Stimulated activated CD8-positive, alpha-beta memory T cell treated with anti-CD3 and anti-CD28 coated beads, Interleukin-2, amount 100 ng/mL, for 1 hour (primary cell): ENCODE data around the gene TTLL12.

Experiments used
- DNase-seq, 2 donors: peaks; one replicate each; pipeline ENCODE4 v3.0.0-alpha.2; 2020; ENCODE audit warnings: low read depth in 2 of 2

Gene TTLL12

DNA sequence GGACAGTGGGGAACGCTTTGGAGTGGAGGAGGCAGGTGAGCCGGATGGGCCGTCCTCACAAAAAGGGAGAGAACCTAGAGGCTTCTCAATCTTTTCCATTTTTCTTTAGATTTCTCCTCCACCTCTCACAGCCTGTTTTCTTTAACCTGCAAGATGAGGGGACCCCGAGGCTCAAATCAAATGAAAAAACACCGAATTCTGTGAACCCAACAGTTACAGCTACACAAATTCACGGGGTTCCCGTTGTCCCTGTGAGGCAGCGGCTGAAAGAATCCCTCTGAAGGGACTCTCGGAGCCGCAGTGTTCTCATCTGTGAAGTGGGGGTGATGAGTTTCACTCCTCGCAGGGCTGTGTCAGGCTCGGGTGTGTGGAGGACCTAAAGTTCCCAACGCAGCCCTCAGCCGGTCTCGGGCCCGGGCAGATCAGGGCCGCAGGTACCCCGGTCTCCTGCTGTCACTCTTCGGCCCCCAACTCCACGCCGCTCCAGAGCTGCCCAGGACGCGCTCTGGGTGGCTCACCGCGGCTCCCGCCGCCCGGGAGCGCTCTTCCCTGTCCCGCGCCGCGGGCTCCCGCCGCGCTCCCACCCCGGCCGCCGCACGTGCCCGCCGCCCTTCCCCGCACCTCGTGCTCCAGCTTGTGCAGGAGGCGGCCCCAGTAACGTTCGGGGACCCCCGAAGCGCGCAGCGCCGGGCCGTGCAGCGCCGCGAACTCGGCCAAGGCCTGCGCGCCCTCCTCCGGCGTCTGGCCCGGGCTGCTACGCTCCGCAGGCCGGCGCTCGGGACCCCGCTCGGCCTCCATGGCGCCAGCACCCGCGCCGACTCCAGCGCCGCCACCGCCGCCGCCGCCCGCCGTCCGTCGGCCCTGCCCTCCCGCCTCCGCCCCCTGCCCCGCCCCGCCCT lies at the start of gene TTLL12:
Gene TTLL12, minus strand, starts transcription at position 863 of the 899 bp plus-strand sequence. Its CDS starts 65 bp downstream, at position 798.
- DNase-seq, result peak; percentile 14 to 45

DNA sequence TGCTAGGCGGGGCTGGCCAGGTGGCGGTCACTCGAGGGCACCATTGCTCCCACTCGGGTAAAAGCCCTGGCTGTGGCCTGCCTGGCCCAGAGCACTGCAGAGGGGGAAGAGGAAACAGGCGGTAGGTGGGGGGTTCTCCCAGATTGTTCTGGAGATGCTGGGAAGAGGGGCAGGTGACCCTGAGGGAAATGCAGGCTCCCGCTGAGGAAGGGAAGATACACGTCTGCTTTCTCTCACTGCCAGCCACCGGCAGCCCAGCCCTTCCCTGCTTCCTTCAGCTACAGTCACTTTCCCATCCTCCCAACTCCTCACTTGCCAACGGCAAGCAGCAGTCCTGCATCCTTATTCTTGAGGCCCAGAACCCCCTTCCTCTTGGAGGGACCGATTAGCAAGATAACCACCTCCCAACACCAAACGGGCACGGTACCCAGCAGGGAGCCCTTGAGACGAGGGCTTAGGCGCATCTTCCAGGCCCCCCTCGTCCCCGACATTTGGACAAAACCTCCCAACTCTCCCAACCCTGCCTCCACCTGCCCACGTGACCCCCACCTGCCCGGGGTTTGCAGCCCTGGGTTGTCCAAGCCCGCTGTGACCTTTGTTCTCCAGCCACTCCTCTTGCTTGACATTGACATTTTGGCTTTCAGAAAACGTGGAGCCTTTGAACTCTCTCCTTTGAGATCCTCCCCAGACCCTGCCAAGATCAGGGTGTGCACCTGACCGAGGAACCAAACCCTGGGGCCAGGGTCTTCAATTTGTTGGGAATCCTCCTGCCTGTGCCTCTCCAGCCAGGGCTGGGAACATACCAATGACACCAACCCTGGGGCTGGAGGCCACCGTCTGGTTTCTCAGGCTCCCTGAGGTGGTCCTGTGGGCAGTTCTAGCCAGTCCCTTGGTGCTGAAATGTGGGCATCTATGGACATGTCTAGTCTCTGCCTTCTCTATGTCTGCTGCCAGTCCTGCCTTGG lies 48.8 kb upstream of the TTLL12 start:
- DNase-seq, result no peak

DNA sequence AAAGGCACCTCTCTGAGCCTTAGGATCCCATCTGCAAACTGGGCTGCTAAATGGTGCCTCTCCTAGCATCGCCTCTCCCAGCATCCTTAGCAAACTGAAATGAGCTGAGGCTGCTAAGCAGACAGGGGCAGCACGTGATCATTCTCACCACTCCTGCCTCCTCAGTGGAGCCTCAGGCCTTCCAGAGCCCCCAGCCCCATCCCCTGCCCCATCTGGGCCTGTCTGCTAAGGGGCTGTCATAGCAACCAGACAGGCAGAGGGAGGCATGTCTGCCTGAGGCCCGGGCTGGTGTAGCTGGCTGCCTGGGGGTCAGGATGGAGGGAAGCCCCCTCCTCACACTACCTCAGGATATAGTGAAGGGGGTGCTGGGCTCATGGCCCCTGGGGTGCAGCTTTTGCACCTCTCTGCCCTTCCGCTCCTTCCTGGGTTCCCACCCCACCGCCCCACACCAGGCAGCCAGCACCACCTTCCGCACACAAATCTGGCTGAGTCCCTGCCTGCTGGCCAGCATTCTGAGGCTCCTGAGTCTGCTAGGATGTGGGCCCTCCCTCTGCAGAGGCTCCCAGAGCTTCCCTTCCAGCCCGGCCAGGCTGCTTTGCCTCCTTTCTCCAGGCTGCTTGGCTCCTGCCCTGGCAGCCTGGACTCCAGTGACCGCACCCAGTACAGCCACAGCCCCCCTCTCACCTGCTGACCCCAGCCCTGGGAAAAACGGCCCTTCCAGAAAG lies 47.5 kb upstream of the TTLL12 start:
- DNase-seq, result no peak

DNA sequence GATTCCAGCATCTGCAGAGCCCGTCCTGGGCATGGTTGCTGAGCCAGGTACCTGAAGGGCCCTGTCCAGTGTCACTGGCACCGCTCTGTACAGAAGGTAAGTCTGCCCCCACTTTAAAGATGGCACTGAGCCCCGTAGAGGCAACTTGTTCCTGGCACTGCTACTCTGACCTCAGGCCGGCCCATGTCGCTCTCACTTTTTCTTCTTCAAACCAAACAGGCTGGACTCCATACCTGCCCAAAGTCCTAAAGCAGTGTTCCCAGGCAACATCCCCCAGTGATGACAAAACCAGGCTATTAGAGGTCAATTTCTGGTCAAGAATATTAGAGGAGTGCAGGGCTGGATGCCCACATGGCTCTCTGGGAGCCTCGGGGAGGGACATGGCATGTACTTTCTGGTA lies 46.6 kb upstream of the TTLL12 start:
- no peak for DNase-seq

DNA sequence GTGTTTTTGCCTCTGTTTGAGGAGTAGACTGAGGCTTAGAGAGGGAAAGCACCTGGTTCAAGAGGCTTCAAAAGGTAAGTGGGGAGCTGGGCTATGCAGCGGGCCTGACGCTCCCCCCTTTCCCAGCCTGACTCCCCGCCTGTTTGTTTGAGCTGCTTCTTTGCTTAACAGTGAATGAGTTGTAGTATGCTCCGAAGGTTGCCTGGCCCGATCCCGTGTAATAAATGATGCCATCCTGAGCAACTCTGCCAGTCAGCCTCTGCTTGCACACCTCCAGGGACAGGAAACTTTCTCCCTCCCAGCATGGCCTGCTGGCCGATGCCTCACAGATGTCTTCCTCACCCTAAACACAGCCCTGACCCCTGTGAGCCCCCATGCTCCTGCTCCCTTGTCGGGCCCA lies 45.5 kb upstream of the TTLL12 start:
- no peak for DNase-seq

DNA sequence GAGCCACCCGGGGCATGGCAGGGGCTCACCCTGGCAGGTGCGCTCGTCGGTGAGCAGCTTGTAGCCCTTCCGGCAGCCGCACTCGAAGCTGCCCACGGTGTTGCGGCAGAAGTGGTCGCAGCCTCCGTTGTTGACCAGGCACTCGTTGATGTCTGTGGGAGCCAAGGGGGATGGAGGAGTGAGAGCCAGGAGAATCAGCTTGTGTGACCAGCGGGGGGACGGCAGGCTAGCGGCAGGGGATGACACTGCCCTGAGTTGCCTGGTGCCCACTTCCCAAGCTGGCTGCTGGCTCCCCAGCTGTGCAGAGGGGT lies 44.7 kb upstream of the TTLL12 start:
- no peak for DNase-seq

DNA sequence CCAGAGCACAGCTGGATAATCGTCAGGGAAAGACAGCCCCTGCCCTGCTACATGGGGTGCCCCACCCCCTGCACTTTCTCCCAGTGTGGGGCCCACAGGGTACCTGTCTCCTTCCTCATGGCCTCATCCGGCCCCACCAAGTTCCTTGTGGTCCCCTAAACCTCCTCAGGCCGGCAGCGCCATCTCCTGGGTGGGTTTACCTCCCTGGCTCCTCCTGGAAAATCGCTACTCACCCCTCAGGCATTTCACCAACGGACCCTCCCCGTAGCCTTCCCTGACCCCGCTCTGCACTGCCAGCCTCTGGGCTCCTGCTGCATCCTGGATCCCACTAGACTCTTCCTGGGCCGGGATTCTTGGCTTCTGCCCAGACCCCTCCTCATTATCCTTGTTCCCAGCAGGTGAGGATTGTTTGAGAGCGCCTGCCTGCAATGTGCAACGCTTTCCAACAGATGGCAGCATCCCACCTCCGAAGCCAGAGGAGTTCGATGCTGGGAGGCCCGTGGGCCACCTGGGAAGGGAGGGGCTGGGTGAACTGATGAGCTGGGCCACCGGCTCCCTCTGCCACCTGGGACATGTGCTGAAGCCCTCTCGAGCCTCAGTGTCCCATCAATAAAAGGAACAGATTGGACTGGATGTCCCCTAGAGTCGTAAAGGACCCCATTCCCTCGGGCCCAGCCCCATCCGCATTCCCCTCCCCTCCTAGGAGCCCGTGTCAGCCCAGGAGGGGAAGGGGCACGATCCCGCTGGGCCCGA lies 44.2 kb upstream of the TTLL12 start:
- peak; percentile 33 to 44 for DNase-seq

DNA sequence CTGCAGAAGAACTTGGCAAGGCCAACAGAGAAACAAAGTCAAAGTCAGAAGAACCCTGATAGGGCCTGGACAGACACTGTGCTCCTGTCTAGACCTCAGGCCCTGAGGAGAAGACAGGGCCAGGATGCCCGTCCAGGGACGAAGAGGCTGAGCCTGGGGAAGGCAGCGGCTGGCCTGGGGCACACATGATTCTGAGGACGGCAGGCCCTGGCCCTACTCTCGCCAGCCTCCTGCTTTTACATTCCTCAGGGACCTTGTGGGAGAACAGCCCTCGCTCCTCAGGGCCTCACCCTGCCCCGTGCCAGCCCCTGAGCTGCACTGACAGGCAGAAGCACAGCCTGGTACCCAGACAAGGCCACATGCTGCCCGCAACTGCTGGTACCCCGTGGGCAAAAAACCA lies 43.6 kb upstream of the TTLL12 start:
- DNase-seq, result no peak

DNA sequence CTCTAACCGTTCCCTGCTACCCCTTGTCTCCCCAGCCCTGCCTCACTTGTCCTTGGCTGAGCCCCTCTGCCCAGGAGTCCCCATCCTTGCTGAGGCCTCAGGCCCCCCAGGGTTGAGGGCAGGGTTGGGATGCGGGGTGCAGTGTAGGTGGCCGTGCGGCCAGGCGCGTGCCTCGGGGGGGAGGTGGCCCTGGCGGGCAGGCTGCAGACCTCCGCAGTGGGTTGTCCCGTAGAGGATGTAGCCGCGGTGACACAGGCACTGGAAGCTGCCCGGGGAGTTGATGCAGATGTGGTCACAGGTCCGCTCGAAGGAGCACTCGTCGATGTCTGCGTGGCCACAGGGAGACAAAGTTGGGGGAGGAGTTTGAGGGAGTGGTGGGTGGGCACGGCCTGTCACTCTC lies 41.9 kb upstream of the TTLL12 start:
- DNase-seq, result no peak

DNA sequence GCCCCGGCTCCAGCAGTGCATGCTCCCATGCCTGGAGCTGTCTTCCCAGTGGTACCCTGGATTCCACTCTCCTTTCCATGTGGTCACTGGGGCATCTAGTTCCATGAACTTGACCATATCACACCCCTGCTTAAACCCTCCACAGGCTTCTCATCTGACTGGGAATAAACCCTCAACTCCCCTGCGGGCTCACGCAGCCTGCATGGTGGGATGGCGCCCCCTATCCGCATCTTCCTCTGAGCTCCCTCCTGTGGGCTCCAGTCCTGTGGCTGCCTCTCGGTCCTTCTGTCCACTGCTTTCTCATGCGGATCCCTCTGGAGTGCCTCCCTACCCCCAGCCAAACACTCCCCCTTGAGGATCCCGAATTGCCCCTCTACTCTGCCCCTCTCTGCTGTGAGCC lies 41.4 kb upstream of the TTLL12 start:
- DNase-seq, result no peak

DNA sequence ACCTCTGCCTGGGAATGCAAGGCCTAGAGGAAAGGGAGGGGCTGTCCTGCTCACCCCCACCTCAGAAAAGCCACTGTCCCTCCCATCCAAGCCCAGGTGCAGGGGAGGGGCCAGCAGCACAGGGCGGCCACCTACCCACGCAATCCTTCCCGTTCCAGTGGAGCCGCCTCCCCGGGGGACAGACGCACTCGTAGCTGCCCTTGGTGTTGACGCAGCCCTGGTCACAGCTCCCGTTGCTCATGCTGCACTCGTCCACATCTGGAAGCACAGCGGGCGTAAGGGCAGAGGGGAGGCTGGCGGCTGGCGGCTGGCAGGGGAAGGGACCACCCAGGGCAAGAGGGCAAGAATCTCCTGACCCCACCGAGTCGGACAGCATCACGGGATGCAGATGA lies 40.3 kb upstream of the TTLL12 start:
- DNase-seq, result no peak

DNA sequence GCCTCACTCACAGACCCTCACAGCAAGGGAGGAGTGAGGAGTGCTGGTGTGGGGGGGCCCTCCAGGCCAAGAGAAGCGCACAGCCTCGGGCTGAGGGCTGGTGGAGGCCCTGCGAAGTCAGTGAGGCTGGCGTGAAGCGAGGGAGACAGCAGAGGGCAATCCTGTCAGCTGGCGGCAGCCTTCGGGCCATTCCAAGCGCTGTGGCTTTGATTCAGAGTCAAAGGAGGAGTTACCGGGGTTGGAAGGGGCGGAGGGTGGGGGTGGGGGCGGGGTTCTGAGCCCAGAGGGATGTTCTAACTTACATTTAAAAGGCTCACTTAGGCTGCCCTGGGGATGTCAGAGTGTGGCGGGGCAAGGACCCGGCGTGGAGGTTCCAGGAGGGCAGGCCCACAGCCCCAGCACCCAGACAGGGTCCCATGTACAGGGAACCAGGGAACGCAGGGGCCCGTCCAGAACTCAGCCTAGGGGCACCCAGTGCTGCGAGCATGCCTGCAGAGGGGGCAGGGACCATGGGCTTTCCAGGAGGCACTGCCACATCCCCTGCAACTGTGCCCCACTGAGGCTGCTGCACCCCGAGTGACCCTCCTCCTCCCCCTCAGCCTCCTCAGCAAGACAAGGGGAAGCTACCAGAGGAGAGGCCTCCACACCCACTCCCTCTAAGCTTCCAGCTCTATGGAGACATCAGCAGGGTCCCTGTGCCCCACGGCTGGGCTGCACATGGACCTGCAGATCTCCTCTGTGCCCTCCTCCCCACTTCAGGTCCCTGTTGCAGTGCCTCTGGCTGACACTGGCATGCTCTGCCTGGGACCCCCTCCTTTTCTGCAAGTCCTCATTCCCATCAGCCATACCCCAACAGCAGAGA lies 39.7 kb upstream of the TTLL12 start:
- DNase-seq, result no peak

DNA sequence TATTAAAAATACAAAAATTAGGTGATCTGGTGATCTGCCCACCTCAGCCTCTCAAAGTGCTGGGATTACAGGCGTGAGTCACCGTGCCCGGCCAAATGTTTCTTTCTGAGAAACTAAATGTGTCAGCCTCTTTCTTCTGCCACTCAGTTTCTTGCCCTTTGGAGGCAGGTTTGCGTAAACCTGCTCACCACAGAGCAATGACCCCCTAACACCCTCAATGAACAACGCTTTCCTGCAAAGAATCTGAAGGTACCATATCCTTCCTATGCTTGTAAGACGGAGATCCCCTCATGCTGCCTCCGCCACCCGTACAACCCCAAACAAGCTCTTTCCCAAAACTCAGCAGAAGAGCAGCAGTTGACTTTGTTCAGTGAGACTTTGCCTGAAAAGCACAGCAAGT lies 38.7 kb upstream of the TTLL12 start:
- no peak for DNase-seq

DNA sequence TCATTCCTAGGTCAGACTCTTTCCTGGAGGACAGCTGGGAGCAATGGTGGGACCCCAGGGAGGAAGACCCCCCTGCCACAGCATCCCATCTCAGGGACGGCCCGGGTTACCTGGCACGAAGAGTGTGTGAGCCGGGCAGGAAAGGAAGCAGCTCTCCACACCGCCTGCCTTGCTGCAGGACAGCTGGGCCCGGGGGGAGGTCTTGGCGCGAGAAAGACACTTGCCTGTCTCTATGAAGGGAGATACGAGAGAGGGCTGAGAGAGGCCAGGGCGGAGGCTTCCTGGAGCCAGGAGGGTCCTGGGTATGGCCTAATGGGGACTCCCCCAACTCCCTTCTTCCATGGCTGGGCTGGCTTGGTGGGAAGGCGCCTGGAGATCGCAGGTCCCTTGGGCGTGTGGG lies 36.1 kb upstream of the TTLL12 start:
- DNase-seq, result no peak

DNA sequence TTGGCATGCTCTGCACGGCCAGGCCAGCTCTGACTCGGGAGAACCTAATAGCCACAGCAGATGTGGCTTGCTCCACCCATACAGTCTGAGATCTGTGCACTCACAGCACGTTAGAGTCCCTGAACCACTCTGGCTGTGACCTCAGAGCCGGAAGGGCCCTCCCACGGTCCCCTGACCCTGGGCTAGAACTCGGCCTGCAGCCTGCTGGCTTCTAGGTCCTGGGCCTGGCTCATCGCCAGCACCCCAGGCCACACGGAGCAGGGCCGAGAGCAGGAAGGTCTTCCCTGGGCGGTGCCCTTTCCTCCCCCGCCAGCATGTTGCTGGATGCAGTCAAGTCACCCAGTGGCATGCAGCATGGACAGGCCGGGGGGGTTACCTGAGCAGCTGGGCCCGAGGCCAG lies 35.3 kb upstream of the TTLL12 start:
- no peak for DNase-seq

DNA sequence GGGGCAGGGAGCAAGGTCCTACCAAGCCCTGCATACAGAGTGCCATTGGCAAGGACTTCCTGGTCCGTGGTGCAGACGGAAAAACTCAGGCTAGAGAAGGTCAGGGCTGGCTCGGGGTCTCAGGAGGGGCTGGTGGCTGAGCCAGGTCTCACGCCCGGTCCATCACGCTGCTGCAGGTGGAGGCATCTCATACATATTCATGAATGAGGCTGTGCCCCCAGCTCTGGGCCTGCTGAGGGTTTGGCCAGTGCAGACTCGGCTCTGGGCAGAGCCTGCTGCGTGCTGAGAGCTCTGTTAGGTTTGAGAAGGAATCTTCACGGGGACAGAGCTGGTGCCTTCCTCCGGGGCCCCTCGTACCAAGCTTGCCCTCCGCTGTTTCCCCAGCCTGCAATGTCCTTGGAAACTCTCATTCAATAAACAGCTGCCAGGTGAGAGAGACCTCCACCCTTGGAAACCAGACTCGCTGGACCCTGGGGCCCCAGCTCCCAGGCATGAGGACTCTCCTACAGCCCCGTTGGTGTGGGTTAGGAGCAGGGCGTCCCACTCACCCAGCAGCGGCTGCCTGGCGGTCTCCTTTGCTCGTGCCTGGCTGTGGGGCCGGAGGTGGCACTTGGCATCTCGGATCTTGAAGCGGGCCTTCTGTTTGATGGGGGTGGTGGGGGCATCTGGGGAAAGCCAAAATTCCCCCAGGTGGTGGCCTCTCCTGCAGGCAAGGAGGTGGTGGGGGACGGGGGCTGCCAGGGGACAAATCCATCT lies 33.9 kb upstream of the TTLL12 start:
- no peak for DNase-seq

DNA sequence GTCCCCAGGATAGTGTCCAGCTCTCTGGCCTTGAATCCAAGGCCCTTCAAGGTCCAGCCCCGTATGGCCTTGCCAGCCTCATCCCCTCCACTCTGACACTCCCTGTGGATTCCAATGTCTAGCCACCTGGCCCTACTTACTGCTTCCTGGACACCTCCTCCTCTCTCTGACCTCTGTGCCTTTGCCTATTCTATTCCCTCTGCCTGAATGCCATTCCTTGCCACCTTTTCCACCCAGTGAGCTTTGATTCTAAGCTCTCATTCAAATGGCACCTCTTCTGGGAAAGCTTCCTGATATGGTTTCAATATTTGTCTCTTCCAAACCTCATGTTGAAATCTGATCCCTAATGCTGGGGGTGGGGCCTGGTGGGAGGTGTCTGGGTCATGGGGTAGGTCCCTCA lies 31.9 kb upstream of the TTLL12 start:
- DNase-seq, result no peak

DNA sequence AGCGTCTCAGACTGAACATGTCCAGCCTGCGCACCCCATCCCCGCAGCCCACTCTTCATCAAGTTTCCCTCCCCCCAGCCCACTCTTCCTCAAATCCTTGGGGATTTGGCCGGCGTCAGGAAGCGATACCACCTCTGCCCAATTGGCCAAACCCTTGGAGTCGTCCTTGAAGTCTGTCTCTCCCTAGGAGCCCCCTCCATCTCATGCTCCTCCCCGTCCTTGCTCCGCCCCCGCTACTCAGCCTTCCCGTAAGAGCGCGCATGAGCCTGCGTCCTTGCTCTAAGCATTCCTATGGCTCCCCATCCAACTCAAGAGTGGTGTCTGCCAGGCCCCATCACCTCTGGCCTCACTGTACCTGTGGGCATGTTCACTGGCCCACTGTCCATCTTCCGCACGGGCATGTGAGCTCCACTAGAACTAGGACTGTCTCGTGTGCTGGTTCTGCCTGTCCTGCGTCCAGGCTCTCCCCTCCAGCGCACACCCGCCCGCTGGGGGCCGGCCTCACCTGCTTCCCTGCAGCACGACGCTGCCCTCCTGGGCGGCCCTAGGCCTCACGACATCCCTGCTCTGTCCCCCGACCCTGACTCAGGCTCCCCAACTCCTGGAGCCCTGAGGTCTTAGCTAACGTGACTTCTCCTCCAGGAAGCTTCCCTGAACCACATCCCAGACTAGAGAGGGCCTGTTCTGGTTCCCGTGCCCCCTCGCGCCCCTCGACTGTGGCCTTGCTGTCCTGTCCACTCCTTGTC lies 30.5 kb upstream of the TTLL12 start:
- no peak for DNase-seq

DNA sequence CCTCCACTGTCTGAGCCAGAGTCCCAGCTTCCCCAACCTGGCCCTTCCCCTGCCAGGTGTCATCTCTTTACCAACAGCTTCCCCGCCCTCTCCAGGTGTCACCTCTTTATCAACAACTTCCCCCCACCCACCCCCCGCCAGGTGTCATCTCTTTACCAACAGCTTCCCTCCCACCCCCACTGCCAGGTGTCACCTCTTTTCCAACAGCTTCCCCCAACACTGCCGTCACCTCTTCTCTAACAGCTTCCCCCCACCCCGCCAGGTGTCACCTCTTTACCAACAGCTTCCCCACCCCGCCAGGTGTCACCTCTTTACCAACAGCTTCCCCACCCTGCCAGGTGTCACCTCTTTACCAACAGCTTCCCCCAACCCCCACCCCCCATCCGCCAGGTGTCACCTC lies 29.8 kb upstream of the TTLL12 start:
- DNase-seq, result no peak
